Measurements from ENCODE around the gene PARD3B. TPM values are rescaled to one million over a fixed set of nuclear protein-coding genes. Genes with fewer than 3 reads are reported as not detected.

PARD3B gene
- total RNA-seq, 3 donors from 2014 or later = 0.18 to 0.48 (median 0.27) TPM

- H3K9me3 Mint-ChIP-seq = no peaks in the 10 kb centered on the region
- no peaks in the 10 kb centered on the region for H3K4me1 Mint-ChIP-seq (ENCODE audit: low read depth)
- ATAC-seq = no peak
- H3K27me3 Mint-ChIP-seq (ENCODE audit: low read depth) = no peaks in the 10 kb centered on the region
- H3K4me3 Mint-ChIP-seq = no peak overlapping the region
- no peak for DNase-seq
- H3K36me3 Mint-ChIP-seq (ENCODE audit: insufficient read depth) = no peaks in the 10 kb centered on the region
These were observed 643.2 kb downstream of the PARD3B start for GRCh38 chr2:205188239-205189138.

- no peaks in the 10 kb centered on the region for H3K4me1 Mint-ChIP-seq (ENCODE audit: low read depth)
- no peak overlapping the region for H3K4me3 Mint-ChIP-seq
- no peaks in the 10 kb centered on the region for H3K9me3 Mint-ChIP-seq
- H3K27me3 Mint-ChIP-seq (ENCODE audit: low read depth) = no peaks in the 10 kb centered on the region
- ATAC-seq (no peak), DNase-seq (no peak)
- H3K36me3 Mint-ChIP-seq (ENCODE audit: insufficient read depth) = no peaks in the 10 kb centered on the region
These were observed 644.0 kb downstream of the PARD3B start for GRCh38 chr2:205189301-205189700.

- Mint-ChIP-seq H3K4me1 (ENCODE audit: low read depth) (no peaks in the 10 kb centered on the region), H3K9me3 (no peaks in the 10 kb centered on the region), H3K4me3 (no peak overlapping the region), H3K27me3 (ENCODE audit: low read depth) (no peaks in the 10 kb centered on the region), H3K36me3 (ENCODE audit: insufficient read depth) (no peaks in the 10 kb centered on the region)
- no peak for DNase-seq
- ATAC-seq = no peak
These were observed 645.3 kb downstream of the PARD3B start for GRCh38 chr2:205190528-205190927.

- Mint-ChIP-seq H3K4me1 (ENCODE audit: low read depth) (peaks cover 5% of the 10 kb centered on the region), H3K36me3 (ENCODE audit: insufficient read depth) (no peaks in the 10 kb centered on the region), H3K4me3 (no peak overlapping the region), H3K27me3 (ENCODE audit: low read depth) (no peaks in the 10 kb centered on the region), H3K9me3 (no peaks in the 10 kb centered on the region)
- ATAC-seq = no peak
- DNase-seq = no peak
These were observed 648.0 kb downstream of the PARD3B start for GRCh38 chr2:205193125-205193835.

- no peak for DNase-seq
- Mint-ChIP-seq H3K4me3 (no peak overlapping the region), H3K4me1 (ENCODE audit: low read depth) (peaks cover 5% of the 10 kb centered on the region), H3K9me3 (no peaks in the 10 kb centered on the region), H3K27me3 (ENCODE audit: low read depth) (no peaks in the 10 kb centered on the region), H3K36me3 (ENCODE audit: insufficient read depth) (no peaks in the 10 kb centered on the region)
- no peak for ATAC-seq
These were observed 648.6 kb downstream of the PARD3B start for GRCh38 chr2:205193836-205194228.

GRCh38 chr2:205197468-205198139 is 652.3 kb downstream of the PARD3B start:
- no peaks in the 10 kb centered on the region for H3K27me3 Mint-ChIP-seq (ENCODE audit: low read depth)
- peaks cover 5% of the 10 kb centered on the region for H3K4me1 Mint-ChIP-seq (ENCODE audit: low read depth)
- peak; percentile 15 for DNase-seq
- no peak for ATAC-seq
- H3K36me3 Mint-ChIP-seq (ENCODE audit: insufficient read depth) = no peaks in the 10 kb centered on the region
- no peak overlapping the region for H3K4me3 Mint-ChIP-seq
- H3K9me3 Mint-ChIP-seq = no peaks in the 10 kb centered on the region

GRCh38 chr2:205198140-205198525 is 652.9 kb downstream of the PARD3B start:
- DNase-seq (no peak), ATAC-seq (no peak)
- Mint-ChIP-seq H3K4me1 (ENCODE audit: low read depth) (peaks cover 5% of the 10 kb centered on the region), H3K27me3 (ENCODE audit: low read depth) (no peaks in the 10 kb centered on the region), H3K9me3 (no peaks in the 10 kb centered on the region), H3K36me3 (ENCODE audit: insufficient read depth) (no peaks in the 10 kb centered on the region), H3K4me3 (no peak overlapping the region)

GRCh38 chr2:205199165-205199850 is 654.0 kb downstream of the PARD3B start:
- H3K9me3 Mint-ChIP-seq = no peaks in the 10 kb centered on the region
- DNase-seq (no peak), ATAC-seq (no peak)
- H3K27me3 Mint-ChIP-seq (ENCODE audit: low read depth) = no peaks in the 10 kb centered on the region
- H3K4me3 Mint-ChIP-seq = no peak overlapping the region
- H3K36me3 Mint-ChIP-seq (ENCODE audit: insufficient read depth) = no peaks in the 10 kb centered on the region
- peaks cover 5% of the 10 kb centered on the region for H3K4me1 Mint-ChIP-seq (ENCODE audit: low read depth)

- Mint-ChIP-seq H3K4me1 (ENCODE audit: low read depth) (no peaks in the 10 kb centered on the region), H3K36me3 (ENCODE audit: insufficient read depth) (no peaks in the 10 kb centered on the region), H3K27me3 (ENCODE audit: low read depth) (no peaks in the 10 kb centered on the region), H3K9me3 (peaks cover 4% of the 10 kb centered on the region), H3K4me3 (no peak overlapping the region)
- ATAC-seq (no peak), DNase-seq (no peak)
These were observed 665.2 kb downstream of the PARD3B start for GRCh38 chr2:205210494-205210893.

GRCh38 chr2:205212357-205212756 is 667.1 kb downstream of the PARD3B start:
- no peaks in the 10 kb centered on the region for H3K36me3 Mint-ChIP-seq (ENCODE audit: insufficient read depth)
- no peaks in the 10 kb centered on the region for H3K4me1 Mint-ChIP-seq (ENCODE audit: low read depth)
- DNase-seq (no peak), ATAC-seq (no peak)
- H3K9me3 Mint-ChIP-seq = peaks cover 4% of the 10 kb centered on the region
- H3K27me3 Mint-ChIP-seq (ENCODE audit: low read depth) = no peaks in the 10 kb centered on the region
- H3K4me3 Mint-ChIP-seq = no peak overlapping the region

GRCh38 chr2:205216092-205216491 is 670.8 kb downstream of the PARD3B start:
- Mint-ChIP-seq H3K4me1 (ENCODE audit: low read depth) (no peaks in the 10 kb centered on the region), H3K9me3 (peaks cover 4% of the 10 kb centered on the region), H3K27me3 (ENCODE audit: low read depth) (no peaks in the 10 kb centered on the region), H3K36me3 (ENCODE audit: insufficient read depth) (no peaks in the 10 kb centered on the region), H3K4me3 (no peak overlapping the region)
- ATAC-seq = no peak
- no peak for DNase-seq

GRCh38 chr2:205216580-205216979 is 671.3 kb downstream of the PARD3B start:
- Mint-ChIP-seq H3K4me1 (ENCODE audit: low read depth) (no peaks in the 10 kb centered on the region), H3K36me3 (ENCODE audit: insufficient read depth) (no peaks in the 10 kb centered on the region), H3K4me3 (no peak overlapping the region), H3K9me3 (peaks cover 4% of the 10 kb centered on the region), H3K27me3 (ENCODE audit: low read depth) (no peaks in the 10 kb centered on the region)
- no peak for ATAC-seq
- no peak for DNase-seq

GRCh38 chr2:205217004-205217403 is 671.7 kb downstream of the PARD3B start:
- ATAC-seq (no peak), DNase-seq (no peak)
- no peak overlapping the region for H3K4me3 Mint-ChIP-seq
- no peaks in the 10 kb centered on the region for H3K4me1 Mint-ChIP-seq (ENCODE audit: low read depth)
- peaks cover 4% of the 10 kb centered on the region for H3K9me3 Mint-ChIP-seq
- no peaks in the 10 kb centered on the region for H3K27me3 Mint-ChIP-seq (ENCODE audit: low read depth)
- no peaks in the 10 kb centered on the region for H3K36me3 Mint-ChIP-seq (ENCODE audit: insufficient read depth)

GRCh38 chr2:205218056-205218455 is 672.8 kb downstream of the PARD3B start:
- DNase-seq = no peak
- H3K4me1 Mint-ChIP-seq (ENCODE audit: low read depth) = no peaks in the 10 kb centered on the region
- no peak overlapping the region for H3K4me3 Mint-ChIP-seq
- no peaks in the 10 kb centered on the region for H3K27me3 Mint-ChIP-seq (ENCODE audit: low read depth)
- H3K9me3 Mint-ChIP-seq = no peaks in the 10 kb centered on the region
- ATAC-seq = no peak
- H3K36me3 Mint-ChIP-seq (ENCODE audit: insufficient read depth) = no peaks in the 10 kb centered on the region

All from activated T-cell treated with anti-CD3 and anti-CD28 coated beads, Interleukin-2, amount 50 U/mL, for 4 hours (primary cell).